Ishikawa (cell line): ENCODE results near the gene ZMAT2.

Experiments
- CEBPB ChIP-seq: IDR thresholded peaks from 2 replicates; pipeline ENCODE4 v1.6.1; 2012
- RAD21 ChIP-seq: IDR thresholded peaks from 2 replicates; pipeline ENCODE4 v1.6.1; 2012; ENCODE audit warnings: low read depth
- TAF1 ChIP-seq: IDR thresholded peaks from 2 replicates; pipeline ENCODE4 v1.6.1; 2012; ENCODE audit warnings: low read depth, mild to moderate bottlenecking
- YY1 ChIP-seq: IDR thresholded peaks from 2 replicates; pipeline ENCODE4 v1.6.1; 2012; ENCODE audit warnings: low read depth
- TF ChIP-seq, protein P1 (sequence below): IDR thresholded peaks from 2 replicates; pipeline ENCODE4 v1.6.1; 2012; ENCODE audit warnings: low read depth, mild to moderate bottlenecking

DNA sequence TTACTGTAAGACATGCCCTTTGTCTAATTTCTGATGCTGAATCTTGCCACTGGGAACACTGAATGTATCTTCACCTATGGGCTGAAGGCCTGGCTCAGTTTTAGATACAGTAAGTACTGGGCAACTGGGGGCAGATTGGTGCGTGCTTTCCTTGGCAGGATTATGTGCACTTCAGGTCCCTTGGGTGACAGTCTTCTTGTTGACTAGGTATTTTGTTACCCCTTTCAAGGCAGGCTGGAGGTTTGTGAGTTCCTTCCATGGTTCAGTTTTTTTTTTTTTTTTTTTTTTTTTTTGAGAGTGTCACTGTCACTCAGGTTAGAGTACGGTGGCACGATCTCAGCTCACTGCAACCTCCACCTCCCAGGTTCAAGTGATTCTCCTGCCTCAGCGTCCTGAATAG is 7.6 kb downstream of the ZMAT2 start:
- TF ChIP-seq CEBPB (no peak), TAF1 (no peak), RAD21 (no peak), YY1 (no peak)
- TF ChIP-seq, protein P1, sequence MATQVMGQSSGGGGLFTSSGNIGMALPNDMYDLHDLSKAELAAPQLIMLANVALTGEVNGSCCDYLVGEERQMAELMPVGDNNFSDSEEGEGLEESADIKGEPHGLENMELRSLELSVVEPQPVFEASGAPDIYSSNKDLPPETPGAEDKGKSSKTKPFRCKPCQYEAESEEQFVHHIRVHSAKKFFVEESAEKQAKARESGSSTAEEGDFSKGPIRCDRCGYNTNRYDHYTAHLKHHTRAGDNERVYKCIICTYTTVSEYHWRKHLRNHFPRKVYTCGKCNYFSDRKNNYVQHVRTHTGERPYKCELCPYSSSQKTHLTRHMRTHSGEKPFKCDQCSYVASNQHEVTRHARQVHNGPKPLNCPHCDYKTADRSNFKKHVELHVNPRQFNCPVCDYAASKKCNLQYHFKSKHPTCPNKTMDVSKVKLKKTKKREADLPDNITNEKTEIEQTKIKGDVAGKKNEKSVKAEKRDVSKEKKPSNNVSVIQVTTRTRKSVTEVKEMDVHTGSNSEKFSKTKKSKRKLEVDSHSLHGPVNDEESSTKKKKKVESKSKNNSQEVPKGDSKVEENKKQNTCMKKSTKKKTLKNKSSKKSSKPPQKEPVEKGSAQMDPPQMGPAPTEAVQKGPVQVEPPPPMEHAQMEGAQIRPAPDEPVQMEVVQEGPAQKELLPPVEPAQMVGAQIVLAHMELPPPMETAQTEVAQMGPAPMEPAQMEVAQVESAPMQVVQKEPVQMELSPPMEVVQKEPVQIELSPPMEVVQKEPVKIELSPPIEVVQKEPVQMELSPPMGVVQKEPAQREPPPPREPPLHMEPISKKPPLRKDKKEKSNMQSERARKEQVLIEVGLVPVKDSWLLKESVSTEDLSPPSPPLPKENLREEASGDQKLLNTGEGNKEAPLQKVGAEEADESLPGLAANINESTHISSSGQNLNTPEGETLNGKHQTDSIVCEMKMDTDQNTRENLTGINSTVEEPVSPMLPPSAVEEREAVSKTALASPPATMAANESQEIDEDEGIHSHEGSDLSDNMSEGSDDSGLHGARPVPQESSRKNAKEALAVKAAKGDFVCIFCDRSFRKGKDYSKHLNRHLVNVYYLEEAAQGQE, result no peak
